Dermis blood vessel endothelial cell (primary cell): ENCODE data around the gene DBNL. TPM values are rescaled to one million over a fixed set of nuclear protein-coding genes. Genes with fewer than 3 reads are reported as not detected.
A peak's percentile ranks its signal among the peaks of the same experiment; 100 is the strongest.
"Not testable (repeated sequence)": the region's sequence is repeated elsewhere in the genome, so short reads cannot be mapped to it uniquely, and the experiment has no call there.

Source experiments
- DNase-seq: peaks from one replicate; pipeline ENCODE4 v3.0.0; 2010
- total RNA-seq: library from RNA; depleted of rRNA; stranded (reverse); fragments of >200 nt; gene quantifications from 2 replicates; pipeline ENCODE4 v1.2.3, GENCODE V29; 2014

The DBNL gene
- total RNA-seq: 153 and 182 TPM in 2 replicates

GRCh38 chr7:44044315-44045225, at the start of gene DBNL:
Gene DBNL (plus strand): TSS chr7:44044702. CDS start chr7:44044738, 36 bp downstream.
- DNase-seq: peak; percentile 84

DNA sequence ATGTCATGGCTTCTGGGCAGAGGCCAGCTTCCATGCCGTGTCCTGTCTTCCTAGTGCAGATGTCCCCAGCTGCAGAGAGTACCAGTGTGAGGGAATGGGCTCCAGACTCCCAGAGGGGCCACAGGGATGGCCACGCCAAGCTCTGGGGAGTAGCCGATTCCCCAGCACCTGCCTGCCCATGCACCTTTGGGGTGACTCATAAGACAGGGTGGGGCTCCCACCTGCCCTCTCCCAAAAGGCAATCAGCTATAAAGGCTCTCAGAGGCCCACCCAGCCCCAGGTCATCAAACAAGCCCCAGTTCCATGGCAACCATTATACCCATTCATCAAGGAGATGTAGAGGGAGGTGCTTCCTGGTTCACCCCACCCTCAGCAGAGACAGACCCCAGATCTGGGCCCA, 47.0 kb upstream of the DBNL start, which contains the start of gene SPDYE1:
Gene SPDYE1, plus strand, starts transcription at position 366 of the 400 bp plus-strand sequence. CDS start 2,053 bp downstream, outside the sequence.
- DNase-seq: not testable (repeated sequence)

DNA sequence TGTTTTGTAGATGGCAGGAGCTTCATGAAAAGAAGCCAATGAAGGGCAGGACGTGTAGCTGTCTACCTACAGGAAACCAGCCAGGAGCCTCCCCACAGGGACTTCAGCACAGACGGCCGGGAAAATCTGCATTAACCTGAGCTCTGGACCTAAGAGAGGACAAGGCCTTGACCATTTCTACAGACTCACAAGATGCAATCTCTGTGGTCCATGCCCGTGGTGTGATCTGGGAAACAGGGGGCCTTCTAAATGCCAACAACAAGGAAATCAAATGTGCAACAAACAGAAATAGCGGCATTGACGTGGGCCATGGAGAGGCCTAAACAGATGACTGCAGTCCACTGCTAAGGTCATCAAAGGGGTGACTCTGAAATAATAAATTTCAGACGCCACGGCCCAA, 32.4 kb upstream of the DBNL start:
- not testable (repeated sequence) for DNase-seq

DNA sequence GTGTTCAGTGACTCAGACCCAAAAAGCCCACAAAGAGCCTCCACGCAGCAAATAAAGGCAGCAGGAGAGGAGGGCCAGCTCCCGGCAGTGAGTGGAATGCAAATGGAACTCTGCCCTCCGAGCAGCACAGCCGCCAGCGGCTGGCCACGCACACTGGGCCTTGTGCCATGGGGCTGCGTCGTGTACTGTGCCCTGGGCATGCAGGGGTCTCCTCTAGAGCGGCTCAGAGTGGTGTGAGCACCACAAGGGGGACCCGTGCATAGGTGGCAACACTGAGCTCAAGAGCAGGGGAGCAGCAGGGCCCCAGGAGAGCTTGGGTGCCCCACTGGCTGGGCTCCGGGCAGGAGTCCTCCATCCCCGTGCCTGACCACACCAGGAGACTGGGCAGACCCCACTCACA, 29.4 kb upstream of the DBNL start:
- not testable (repeated sequence) for DNase-seq

- peak; percentile 95 for DNase-seq
Observed at GRCh38 chr7:44018857-44019807, 25.4 kb upstream of the DBNL start.

DNA sequence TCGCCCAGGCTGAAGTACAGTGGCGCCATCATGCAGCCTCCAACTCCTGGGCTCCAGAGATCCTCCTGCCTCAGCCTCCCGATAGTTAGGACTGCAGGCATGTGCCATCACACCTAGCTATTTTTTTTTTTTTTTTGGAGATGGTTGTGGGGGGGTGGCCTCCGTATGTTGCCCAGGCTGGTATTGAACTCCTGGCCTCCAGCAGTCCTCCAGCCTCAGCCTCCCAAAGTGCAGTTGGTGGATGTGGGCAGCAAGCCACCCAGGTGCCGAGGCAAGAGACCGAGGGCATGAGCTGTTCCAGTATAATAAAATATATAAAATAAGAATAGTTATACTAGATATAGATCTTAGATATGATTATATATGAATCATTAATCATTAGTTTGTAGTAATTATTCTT, 24.7 kb upstream of the DBNL start:
- not testable (repeated sequence) for DNase-seq

DNA sequence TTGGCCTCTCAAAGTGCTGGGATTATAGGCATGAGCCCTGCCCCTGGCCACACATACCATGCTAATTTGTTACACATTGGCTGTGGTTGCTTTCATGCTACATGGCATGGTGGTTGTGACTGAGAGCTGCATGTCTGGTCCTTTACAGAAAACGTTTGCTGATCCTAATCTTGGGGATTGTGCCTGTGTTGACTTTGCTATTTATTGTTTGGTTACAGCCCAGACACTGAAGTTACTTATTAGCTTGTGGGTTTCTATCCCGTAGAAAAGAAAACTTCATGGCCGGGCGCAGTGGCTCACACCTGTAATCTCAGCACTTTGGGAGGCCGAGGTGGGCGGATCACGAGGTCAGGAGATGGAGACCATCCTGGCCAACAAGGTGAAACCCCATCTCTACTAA, 22.4 kb upstream of the DBNL start:
- not testable (repeated sequence) for DNase-seq

GRCh38 chr7:44022796-44023467, 21.6 kb upstream of the DBNL start:
- not testable (repeated sequence) for DNase-seq

DNA sequence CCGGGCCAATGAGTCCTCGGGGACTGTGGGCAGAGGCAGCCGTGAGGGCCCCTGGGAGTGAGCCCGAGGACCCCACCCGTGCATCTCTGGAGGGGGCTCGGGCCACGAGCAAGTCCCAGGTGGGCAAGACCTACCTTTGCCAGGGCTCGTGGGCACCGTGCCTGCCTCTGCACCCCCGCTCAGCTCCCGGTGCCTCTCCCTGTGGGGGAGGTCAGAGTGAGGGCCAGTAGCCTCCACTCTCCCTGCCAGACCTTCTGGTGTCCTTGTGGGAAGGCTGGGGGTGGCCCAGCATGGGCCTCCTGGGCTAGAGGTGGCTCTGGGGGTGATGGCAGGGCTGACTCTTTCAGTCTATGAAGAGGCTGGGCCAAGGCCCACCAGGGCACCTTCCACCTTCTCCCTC, 15.1 kb upstream of the DBNL start:
- DNase-seq: not testable (repeated sequence)

DNA sequence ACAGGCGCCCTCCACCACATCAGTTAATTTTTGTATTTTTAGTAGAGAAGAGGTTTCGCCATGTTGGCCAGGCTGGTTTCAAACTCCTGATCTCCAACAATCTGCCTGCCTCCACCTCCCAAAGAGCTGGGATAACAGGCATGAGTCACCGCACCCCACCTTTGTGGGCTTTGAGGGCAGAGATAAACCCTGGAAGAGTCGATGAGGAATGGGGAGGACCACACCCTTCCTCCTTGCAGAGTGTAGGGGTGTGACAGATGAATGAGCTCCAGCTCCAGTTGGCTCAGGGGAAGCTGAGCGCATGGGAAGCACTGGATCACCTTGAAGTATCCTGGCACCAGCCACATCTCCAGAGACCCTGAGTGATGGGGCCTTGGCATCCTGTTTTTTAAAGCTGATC, 14.5 kb upstream of the DBNL start:
- DNase-seq: not testable (repeated sequence)

- not testable (repeated sequence) for DNase-seq
Observed at GRCh38 chr7:44031319-44031718, 13.2 kb upstream of the DBNL start.

- DNase-seq: not testable (repeated sequence)
Observed at GRCh38 chr7:44032031-44032430, 12.5 kb upstream of the DBNL start.

DNA sequence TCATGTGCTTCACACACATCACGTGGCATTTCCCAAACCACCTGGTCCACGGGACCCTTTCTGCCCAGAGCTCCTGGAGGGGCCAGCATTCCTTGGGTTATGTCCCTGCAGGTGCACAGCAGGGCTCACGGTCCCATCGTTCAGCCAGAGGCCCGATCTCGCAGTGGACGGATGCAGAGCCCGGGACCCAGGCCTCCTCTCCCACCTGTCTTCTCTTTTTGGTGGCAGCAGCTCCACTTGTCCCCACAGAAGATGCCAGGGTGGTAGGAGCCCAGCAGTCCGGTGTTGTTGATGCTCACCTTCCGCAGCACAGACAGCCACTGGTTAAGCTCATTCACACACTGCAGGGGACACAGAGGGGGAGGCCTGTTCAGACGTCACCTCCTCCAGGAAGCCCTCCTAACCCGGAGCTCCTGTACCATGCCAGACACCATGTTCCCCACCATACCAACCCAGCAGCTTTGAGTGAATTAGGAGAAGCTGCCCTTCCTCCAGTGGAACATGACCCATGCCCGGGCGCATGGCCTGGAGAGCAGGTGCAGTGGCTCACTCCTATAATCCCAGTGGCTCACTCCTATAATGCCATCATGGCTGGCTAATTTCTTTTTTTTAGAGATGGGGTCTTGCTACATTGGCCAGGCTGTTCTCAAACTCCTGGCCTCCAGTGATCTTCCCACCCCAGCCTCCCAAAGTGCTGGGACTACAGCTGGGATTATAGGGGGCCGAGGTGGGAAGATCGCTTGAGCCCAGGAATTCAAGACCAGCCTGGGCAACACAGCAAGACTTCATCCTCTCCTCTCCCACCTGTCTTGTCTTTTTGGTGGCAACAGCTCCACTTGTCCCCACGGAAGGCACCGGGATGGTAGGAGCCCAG, 10.3 kb upstream of the DBNL start:
- DNase-seq: not testable (repeated sequence)

GRCh38 chr7:44036364-44036763, 8.1 kb upstream of the DBNL start:
- DNase-seq: peak; percentile 37

DNA sequence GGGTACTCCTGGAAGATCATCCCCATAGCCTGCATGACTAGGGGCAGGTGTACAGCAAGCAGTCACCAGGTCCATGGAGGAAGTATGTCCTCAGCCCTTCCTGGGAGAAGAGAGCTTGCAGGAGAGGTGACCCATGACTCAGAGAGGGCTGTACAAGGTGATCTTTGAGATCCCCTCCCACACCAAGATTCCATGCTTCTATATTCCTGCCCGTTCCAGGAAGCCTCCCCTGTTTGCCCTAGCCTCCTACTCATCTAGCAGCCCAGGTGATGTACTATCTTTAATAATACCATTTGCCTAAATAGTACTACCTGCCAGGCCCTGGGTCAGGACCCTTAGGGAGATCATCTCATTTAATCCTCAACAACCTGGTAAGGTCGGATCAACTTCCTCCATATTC, 6.6 kb upstream of the DBNL start:
- DNase-seq: not testable (repeated sequence)

DNA sequence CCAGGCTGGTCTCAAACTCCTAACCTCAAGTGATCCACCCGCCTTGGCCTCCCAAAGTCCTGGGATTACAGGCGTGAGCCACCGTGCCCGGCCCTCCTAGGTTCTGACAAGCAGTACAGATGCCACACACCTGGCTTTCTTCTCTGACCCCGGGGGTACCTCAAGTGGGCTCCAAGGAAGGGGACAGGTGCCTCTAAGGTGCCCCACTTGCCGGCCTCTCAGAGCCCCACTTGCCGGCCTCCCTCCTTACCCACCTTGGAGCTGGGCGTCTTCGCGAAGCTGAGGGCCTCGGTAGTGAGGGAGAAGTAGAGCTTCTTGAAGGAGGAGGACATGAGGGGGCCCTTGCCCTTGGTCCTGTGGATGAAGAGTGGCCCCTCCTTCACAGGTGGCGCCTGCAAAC, 5.9 kb upstream of the DBNL start:
- not testable (repeated sequence) for DNase-seq

GRCh38 chr7:44038961-44039558, 5.4 kb upstream of the DBNL start:
- peak; percentile 53 for DNase-seq

- not testable (repeated sequence) for DNase-seq
Observed at GRCh38 chr7:44039800-44040492, 4.6 kb upstream of the DBNL start.

- not testable (repeated sequence) for DNase-seq
Observed at GRCh38 chr7:44040493-44040891, 4.0 kb upstream of the DBNL start.

DNA sequence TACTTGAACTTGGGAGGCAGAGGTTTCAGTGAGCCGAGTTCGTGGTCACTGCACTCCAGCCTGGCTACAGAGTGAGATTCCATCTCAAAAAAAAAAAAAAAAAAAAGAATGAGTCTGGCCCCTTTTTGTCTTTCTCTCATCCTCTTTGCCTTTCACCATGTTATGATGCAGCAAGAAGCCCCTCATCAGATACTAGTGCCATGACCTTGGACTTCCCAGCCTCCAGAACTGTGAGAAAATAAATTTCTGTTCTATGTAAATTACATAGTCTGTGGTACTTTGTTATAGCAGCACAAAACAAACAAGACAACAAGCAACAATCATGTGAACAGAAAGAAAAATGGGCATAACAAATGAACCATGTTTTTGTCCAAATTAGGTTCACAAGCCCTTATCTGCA, 2.3 kb upstream of the DBNL start:
- DNase-seq: no peak
